ENCODE measurements around the gene POLDIP2.
"Not testable (repeated sequence)": the region's sequence is repeated elsewhere in the genome, so short reads cannot be mapped to it uniquely, and the experiment has no call there.

- not testable (repeated sequence) for TF ChIP-seq CTCF, POLR2A (IDR thresholded peaks at IDR 0.05)
These were observed 18.5 kb downstream of the POLDIP2 start for GRCh38 chr17:28338769-28339212.
